Urinary bladder (tissue), 4 donors: Measurements from ENCODE around the gene MYOF. TPM values are rescaled to one million over a fixed set of nuclear protein-coding genes. Genes with fewer than 3 reads are reported as not detected.

Source experiments
- DNase-seq: peaks from one replicate; pipeline ENCODE4 v3.0.0-alpha.2; 2015; ENCODE audit errors: extremely low spot score
- H3K27ac ChIP-seq: one replicate; pipeline ENCODE4 v1.5.1; 2013; ENCODE audit warnings: low read depth, mild to moderate bottlenecking, moderate library complexity
- H3K36me3 ChIP-seq: one replicate; pipeline ENCODE4 v1.6.1; 2013; ENCODE audit warnings: mild to moderate bottlenecking, moderate library complexity; ENCODE audit not compliant: insufficient read depth
- H3K4me1 ChIP-seq: one replicate; pipeline ENCODE4 v1.6.1; 2013; ENCODE audit warnings: mild to moderate bottlenecking, moderate library complexity; ENCODE audit not compliant: insufficient read depth
- H3K4me3 ChIP-seq: one replicate; pipeline ENCODE4 v1.5.1; 2013; ENCODE audit warnings: low read depth, low read length
- WGBS: extraction: QIAGEN DNeasy Blood & Tissue Kit; methylation state at CpG from one replicate; pipeline ENCODE4 v1.1.7; 2013; 5-methylcytosine and 5-hydroxymethylcytosine counted together
- polyA plus RNA-seq: library from polyadenylated mRNA; stranded (reverse); fragments of 200-250 nt; gene quantifications from one replicate; pipeline ENCODE4 v1.2.3, GENCODE V29; 2013
- total RNA-seq: library from RNA; depleted of rRNA; stranded (reverse); fragments of >200 nt; gene quantifications from one replicate; pipeline ENCODE4 v1.2.3, GENCODE V29; 2014
- donor health status: healthy with polysubstance abuse.
- donor health status: healthy.

The MYOF gene
- total and polyA plus RNA-seq, 2 donors: 61.3 to 99.1 TPM

DNA sequence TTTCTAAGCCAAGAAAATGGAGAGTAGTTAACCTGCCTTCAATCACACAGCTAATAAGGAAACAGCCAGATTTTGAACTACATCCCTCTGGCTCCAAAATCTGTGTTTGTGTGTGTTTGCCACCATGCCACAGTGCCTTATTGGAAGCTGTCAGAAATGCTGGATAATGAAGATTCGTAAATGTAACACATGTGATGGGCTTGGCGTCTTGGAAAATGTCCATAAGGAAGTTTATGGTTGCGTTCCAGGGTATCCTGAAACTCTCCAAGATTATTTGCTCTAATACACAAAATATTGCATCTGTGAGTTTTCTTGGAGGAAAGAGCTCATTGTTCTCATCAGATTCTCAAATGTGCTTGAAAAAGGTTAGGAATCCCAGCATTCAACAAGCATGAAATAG is 22.7 kb downstream of the MYOF start:
- no peak overlapping the region for H3K4me3 ChIP-seq
- no peak for DNase-seq
- no peaks in the 10 kb centered on the region for H3K36me3 ChIP-seq
- H3K27ac ChIP-seq: peak overlapping the region; percentile 89
- 49% methylated on average over 3 of the region's 3 CpGs for WGBS
- peaks cover 3% of the 10 kb centered on the region for H3K4me1 ChIP-seq

DNA sequence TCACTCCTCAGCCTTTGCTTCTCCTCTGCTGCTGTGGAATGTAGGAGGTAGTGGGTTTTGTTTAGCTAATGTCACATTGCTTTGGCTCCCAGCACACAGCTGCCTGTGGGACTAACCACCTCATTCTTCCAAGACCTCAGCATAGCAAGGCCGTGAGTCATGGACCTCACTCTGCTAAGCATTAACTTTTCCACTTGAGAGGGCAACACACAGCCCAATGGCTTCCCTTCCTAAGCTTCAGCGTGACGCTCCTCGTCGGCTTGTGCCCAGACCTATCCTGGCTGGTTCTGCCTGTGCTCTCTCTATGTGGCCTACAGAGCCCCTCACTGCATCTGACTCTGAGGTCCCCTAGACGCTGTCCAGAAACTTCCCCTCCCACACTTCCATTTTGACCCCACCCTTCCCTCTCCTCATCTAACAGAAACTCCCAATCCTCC is 23.3 kb downstream of the MYOF start:
- Histone ChIP-seq H3K4me3 (no peak overlapping the region), H3K4me1 (peaks cover 1% of the 10 kb centered on the region), H3K27ac (peak overlapping the region; percentile 89), H3K36me3 (no peaks in the 10 kb centered on the region)
- WGBS: 9% methylated on average over 6 of the region's 6 CpGs
- no peak for DNase-seq

DNA sequence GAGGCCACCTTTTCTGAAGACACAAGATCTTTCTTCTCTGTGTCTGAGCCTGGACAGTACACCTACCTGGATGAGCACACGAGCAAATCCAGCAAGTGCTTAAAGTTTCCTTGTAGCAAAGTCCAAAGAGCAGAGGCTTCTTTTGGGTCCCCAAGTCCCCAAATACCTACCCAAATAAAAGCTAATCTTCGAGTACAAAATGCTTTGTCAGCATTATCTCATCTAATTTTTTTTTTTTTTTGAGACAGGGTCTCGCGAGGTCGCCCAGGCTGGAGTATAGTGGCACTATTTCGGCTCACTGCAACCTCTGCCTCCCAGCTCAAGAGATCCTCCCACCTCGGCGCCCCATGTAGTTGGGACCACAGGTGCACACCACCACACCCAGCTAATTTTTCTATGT is 24.6 kb downstream of the MYOF start:
- H3K4me1 ChIP-seq: peaks cover 1% of the 10 kb centered on the region
- DNase-seq: no peak
- no peak overlapping the region for H3K4me3 ChIP-seq
- H3K36me3 ChIP-seq: no peaks in the 10 kb centered on the region
- WGBS: 81% methylated on average over 8 of the region's 8 CpGs
- H3K27ac ChIP-seq: no peak overlapping the region

DNA sequence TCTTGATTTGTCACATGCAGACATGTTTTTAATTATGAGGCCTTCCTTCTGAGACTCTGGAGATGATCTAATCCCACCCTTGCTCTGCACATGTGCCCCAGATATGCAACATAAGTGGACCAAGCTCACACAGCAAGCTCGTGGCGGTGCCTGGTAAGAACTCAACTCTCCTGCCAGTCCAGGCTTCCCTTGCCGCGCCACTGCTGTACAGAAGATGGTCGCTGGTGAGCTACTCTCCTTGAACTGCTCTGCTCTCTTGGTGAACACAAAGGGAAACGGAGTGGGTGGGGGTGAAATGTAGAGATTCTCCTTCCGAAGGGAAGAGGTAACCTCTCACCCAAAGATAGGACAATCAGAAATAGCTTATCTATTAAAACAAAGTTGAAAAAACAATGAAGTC is 25.7 kb downstream of the MYOF start:
- no peak for DNase-seq
- H3K4me1 ChIP-seq: peaks cover 1% of the 10 kb centered on the region
- no peak overlapping the region for H3K4me3 ChIP-seq
- H3K27ac ChIP-seq: no peak overlapping the region
- H3K36me3 ChIP-seq: peaks cover 2% of the 10 kb centered on the region
- WGBS: 78% methylated on average over 7 of the region's 7 CpGs

DNA sequence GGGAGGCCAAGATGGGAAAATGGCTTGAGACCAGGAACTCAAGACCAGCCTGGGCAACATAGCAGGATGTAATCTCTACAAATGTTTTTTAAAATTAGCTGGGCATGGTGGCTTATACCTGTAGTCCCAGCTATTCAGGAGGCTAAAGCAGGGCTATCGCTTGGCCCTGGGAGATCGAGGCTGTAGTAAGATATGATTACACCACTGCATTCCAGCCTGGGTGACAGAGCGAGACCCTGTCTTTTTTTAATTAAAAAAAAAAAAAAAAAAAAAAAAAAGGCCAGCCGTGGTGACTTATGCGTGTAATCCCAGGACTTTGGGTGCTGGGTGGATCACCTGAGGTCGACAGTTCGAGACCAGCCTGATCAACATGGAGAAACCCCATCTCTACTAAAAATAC is 27.4 kb downstream of the MYOF start:
- H3K27ac ChIP-seq: no peak overlapping the region
- H3K4me3 ChIP-seq: no peak overlapping the region
- no peak for DNase-seq
- peaks cover 1% of the 10 kb centered on the region for H3K4me1 ChIP-seq
- WGBS: 93% methylated on average over 7 of the region's 7 CpGs
- peaks cover 2% of the 10 kb centered on the region for H3K36me3 ChIP-seq

DNA sequence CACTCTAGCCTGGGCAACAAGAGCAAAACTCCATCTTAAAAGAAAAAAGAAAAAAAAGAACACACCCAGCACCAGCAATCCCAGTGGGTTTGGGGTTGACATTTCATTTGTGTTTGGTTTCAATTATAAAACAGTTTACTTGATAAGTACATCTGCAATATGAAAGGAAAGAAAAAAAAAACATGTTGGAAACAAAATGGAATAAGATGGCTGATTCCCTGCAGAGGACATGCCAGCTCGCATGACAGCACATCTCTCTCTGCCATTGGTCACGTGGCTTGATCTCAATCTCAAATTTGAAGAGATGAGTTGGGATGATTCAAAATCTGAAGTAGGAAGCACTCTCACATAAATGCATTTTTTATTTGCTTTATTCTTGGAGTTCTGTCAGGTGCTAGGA is 28.0 kb downstream of the MYOF start:
- Histone ChIP-seq H3K4me1 (peaks cover 1% of the 10 kb centered on the region), H3K27ac (no peak overlapping the region), H3K36me3 (peaks cover 4% of the 10 kb centered on the region), H3K4me3 (no peak overlapping the region)
- WGBS: 87% methylated on average over 2 of the region's 2 CpGs
- no peak for DNase-seq

DNA sequence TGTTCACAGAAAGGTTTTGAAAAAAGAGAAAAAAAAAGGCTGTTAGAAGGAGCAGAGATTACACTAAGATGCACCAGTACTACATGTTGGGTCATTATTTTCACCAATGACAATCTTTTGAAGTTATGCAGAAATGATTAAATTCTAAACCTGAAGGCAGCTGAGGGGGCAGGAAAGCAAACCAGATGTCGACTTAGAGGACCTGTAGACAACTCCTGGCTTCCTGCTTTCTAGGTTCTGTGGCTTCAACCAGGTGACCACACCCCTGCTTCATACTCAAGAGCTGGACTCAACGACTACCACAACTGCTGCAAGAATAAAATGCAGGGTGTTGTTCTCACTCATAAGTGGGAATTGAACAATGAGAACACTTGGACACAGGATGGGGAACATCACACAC is 30.0 kb downstream of the MYOF start:
- DNase-seq: no peak
- peaks cover 4% of the 10 kb centered on the region for H3K36me3 ChIP-seq
- no peak overlapping the region for H3K27ac ChIP-seq
- no peak overlapping the region for H3K4me3 ChIP-seq
- no peaks in the 10 kb centered on the region for H3K4me1 ChIP-seq
- 54% methylated on average over 2 of the region's 2 CpGs for WGBS

DNA sequence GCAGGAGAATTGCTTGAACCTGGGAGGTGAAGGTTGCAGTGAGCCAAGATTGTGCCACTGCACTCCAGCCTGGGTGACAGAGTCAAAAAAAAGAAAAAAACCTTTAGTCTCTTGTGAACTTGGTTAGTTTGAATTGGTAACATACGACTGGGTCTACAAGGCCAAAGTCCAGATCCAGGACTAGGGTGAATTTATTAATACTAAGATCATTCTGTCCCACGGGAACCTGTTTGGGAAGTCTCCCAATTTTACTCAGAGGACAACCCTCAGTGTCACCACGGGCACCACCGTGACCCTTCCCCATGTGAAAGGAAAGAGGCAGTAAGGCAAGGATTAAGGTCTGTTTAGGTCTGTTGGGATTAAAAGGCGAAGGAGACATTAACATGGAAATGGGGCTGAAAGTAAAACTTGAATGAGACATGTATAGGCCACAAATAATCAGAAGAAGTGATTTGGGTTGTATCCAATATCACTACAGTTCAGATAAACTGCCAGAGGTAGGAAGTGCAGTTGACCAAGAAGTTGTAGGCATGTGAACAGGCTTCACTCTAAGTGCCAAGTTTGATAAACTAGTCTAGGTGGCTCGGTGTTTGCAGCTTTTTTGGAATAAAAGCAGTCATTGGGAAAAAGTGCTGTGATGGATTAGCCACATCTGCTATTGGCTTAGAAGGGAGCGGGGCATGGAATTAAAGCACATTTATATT is 30.7 kb downstream of the MYOF start:
- Histone ChIP-seq H3K4me3 (no peak overlapping the region), H3K4me1 (no peaks in the 10 kb centered on the region), H3K27ac (no peak overlapping the region), H3K36me3 (peaks cover 4% of the 10 kb centered on the region)
- no peak for DNase-seq
- WGBS: 73% methylated on average over 7 of the region's 7 CpGs

DNA sequence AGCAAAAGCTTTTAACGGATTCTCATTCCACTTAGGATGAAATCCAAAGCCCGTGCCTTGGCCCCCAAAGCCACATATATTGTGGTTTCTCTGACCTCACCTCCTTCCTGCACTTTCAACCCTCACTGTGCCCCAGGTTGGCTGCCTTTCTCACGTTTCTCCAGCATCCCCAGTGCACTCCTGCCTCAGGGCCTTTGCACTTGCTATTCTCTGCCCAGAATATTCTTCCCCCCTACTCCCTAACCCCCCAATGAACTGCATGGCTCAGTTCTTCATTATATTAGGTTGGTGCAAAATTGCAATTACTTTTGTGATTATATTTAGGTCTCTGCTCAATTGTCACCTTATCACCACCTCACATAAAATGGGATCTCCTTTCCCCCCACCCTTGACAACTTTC is 34.2 kb downstream of the MYOF start:
- peaks cover 4% of the 10 kb centered on the region for H3K36me3 ChIP-seq
- DNase-seq: no peak
- H3K4me1 ChIP-seq: peaks cover 1% of the 10 kb centered on the region
- 76% methylated on average over 3 of the region's 3 CpGs for WGBS
- no peak overlapping the region for H3K27ac ChIP-seq
- no peak overlapping the region for H3K4me3 ChIP-seq

DNA sequence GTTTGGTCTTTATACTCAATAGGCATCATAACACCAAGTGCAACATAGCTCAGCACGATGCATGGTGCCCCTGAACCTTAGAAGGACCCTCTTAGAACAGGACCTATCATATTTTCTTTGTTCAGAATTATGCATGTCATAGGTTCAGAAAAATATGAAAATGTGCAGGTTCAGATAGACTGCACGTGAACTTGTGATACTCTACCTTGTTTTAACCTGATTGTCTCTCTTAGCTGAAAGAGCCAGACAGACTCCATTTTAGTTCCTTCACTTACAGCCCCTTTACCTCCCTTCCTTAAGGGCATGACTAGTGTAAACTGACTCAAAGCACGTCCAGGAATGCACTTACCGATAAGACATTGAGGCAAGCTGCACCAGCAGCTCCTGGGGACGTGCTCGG is 35.1 kb downstream of the MYOF start:
- Histone ChIP-seq H3K4me3 (no peak overlapping the region), H3K4me1 (peaks cover 1% of the 10 kb centered on the region), H3K36me3 (peaks cover 2% of the 10 kb centered on the region), H3K27ac (no peak overlapping the region)
- DNase-seq: no peak
- WGBS: 63% methylated on average over 6 of the region's 6 CpGs

DNA sequence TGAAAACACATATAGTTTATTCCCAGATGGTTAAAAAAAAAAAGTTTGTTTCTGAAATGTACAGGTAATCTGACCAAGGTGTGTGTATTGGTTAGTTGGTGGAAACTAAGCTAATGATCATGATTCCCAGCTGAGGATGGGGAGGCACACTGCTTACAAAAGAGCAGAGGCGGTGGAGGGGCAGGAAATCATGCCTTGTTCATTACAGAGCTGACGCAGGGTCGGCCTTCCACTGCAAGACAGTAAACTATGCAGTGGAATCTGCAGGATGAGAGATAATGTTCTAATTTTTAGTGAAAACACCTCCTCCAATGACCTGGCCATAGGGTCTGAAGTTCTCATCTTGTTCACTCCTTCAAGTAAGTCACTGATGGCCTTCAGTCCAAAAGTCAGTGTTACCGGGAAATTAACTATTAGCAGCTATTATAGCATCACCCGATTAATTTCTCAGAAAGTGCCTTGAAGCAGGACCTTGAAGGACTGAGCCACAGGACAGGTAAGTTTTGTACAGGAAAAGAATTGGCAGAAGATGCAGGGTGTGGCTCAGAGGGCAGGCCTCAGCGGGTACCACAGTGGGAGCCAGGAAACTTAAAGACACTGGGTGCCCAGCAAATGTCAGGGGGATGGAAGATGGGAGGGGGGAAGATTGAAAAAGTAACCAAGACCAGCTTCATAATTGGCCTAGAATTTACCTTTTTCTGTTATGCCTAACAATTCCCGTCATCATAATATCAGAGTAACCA is 36.0 kb downstream of the MYOF start:
- Histone ChIP-seq H3K4me1 (peaks cover 1% of the 10 kb centered on the region), H3K4me3 (no peak overlapping the region), H3K36me3 (peaks cover 2% of the 10 kb centered on the region), H3K27ac (peak overlapping the region; percentile 65)
- DNase-seq: no peak
- WGBS: 58% methylated on average over 7 of the region's 7 CpGs

DNA sequence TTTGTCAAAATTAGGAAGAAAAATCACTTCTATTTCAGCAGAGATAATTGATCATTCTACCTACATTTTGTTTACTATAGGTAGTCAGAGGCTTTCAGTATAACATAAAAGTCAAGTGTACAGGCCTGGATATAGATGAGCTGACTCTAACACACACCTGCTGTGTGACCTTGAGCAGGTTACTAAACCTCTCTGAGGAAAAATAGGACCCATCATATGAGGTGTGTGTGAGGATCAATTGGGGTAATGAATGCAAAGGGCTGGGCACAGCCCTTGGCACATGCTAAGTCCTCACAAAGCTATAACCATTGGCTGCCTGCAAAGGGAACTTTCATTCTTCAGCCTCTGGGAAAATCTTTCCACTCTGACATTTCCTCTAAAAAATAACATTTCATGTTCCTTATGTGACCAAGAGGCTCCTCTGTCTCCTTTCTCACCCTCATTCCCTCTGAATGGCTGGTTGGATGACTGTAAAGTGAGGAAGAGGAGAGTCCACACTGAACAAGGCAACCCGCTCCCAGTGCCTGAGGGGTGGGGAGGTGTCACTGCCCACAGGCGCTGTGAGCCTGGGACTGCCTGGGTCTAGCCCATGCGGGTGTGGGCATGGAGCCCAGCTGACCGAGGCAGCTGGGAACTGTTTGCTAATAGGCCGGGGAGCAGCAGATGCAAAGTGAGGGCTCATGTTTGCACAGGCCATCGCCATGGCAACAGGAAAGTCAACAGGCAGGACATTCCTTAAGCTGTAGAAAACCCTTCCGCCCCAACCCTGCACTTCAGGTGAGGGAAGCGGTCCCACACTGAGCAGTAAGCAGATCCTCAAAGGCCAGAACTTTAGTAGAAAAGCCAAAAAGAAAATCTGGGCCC is 36.8 kb downstream of the MYOF start:
- 12% methylated on average over 8 of the region's 8 CpGs for WGBS
- Histone ChIP-seq H3K36me3 (peaks cover 2% of the 10 kb centered on the region), H3K4me1 (peaks cover 1% of the 10 kb centered on the region)

DNA sequence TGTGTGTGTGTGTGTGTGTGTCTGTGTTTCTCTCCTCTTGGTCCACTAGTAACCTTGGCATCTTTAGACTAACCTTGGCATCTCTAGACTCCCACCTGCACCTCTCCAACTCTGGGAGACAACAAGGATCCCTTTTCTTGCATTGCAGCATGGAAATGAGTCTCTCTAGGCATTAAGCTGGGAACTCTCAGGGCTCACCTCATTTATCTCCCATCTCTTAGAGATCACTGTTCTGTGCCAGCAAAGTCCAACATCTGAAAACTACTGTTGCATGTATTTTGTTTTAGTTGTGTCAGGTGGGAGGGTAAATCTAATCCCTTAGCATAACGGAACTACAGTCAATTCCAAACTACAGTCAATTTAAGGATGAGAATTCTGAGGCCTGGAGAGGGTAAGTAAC is 38.7 kb downstream of the MYOF start:
- H3K4me1 ChIP-seq: peaks cover 1% of the 10 kb centered on the region
- no peak overlapping the region for H3K4me3 ChIP-seq
- no peaks in the 10 kb centered on the region for H3K36me3 ChIP-seq
- no peak for DNase-seq
- H3K27ac ChIP-seq: no peak overlapping the region
- WGBS: 52% methylated on average over 1 of the region's 1 CpG

More for the DNA sequence above, 36.8 kb downstream of the MYOF start:
- peak; percentile 93 for DNase-seq
- peak overlapping the region; percentile 65 for H3K27ac ChIP-seq
- no peak overlapping the region for H3K4me3 ChIP-seq
